Erythroblast (primary cell): ENCODE data around the gene ASH1L.

Experiments
- DNase-seq, 2 experiments: peaks; one replicate each; lab custom pipeline; 2025; lab: John Stamatoyannopoulos, UW
- GATA1 ChIP-seq: IDR thresholded peaks from 2 replicates; pipeline ENCODE4 v1.6.1; 2011; ENCODE audit warnings: low read depth, mild to moderate bottlenecking, control low read depth, low read length, moderate library complexity
- POLR2A ChIP-seq: IDR thresholded peaks from 2 replicates; pipeline ENCODE4 v1.6.1; 2011; ENCODE audit warnings: mild to moderate bottlenecking, low read length

Gene ASH1L

GRCh38 chr1:155324717-155325602 is 237.6 kb downstream of the ASH1L start:
- peak; percentile 65 to 70 for DNase-seq
- no peak for TF ChIP-seq POLR2A
- TF ChIP-seq GATA1, result no peak

- peak; percentile 92 to 94 for DNase-seq
- TF ChIP-seq POLR2A (peak; percentile 66), GATA1 (no peak)
Observed at GRCh38 chr1:155324037-155324716, 238.4 kb downstream of the ASH1L start.

- no peak for TF ChIP-seq POLR2A
- TF ChIP-seq GATA1, result no peak
- DNase-seq, result peak; percentile 90 to 94
Observed at GRCh38 chr1:155323729-155324036, 238.9 kb downstream of the ASH1L start.

- TF ChIP-seq GATA1 (no peak), POLR2A (no peak)
- DNase-seq, result peak; percentile 83 to 90
Observed at GRCh38 chr1:155322953-155323728, 239.5 kb downstream of the ASH1L start.

GRCh38 chr1:155322571-155322952 is 240.0 kb downstream of the ASH1L start:
- DNase-seq, result no peak
- TF ChIP-seq POLR2A (no peak), GATA1 (no peak)

- TF ChIP-seq GATA1 (no peak), POLR2A (no peak)
- DNase-seq, result no peak
Observed at GRCh38 chr1:155321639-155322503, 240.7 kb downstream of the ASH1L start.

GRCh38 chr1:155320661-155321617 is 241.7 kb downstream of the ASH1L start, which contains the start of gene RUSC1:
TSS of gene RUSC1 (plus strand) at chr1:155320894. CDS start at chr1:155321774, 880 bp downstream.
- peak; percentile 77 to 82 for DNase-seq
- TF ChIP-seq GATA1, result no peak
- TF ChIP-seq POLR2A, result peak; percentile 45

- no peak for DNase-seq
- no peak for TF ChIP-seq GATA1
Observed at GRCh38 chr1:155320252-155320651, 242.4 kb downstream of the ASH1L start.

GRCh38 chr1:155319536-155319935 is 243.1 kb downstream of the ASH1L start:
- no peak for TF ChIP-seq POLR2A
- TF ChIP-seq GATA1, result no peak

GRCh38 chr1:155318082-155318481 is 244.5 kb downstream of the ASH1L start:
- TF ChIP-seq GATA1 (no peak), POLR2A (no peak)

More at GRCh38 chr1:155319536-155319935, 243.1 kb downstream of the ASH1L start:
- DNase-seq, result no peak

GRCh38 chr1:155316922-155317321 is 245.7 kb downstream of the ASH1L start:
- no peak for TF ChIP-seq POLR2A
- TF ChIP-seq GATA1, result no peak

More at GRCh38 chr1:155318082-155318481, 244.5 kb downstream of the ASH1L start:
- DNase-seq, result no peak

GRCh38 chr1:155313261-155313660 is 249.3 kb downstream of the ASH1L start:
- TF ChIP-seq POLR2A, result no peak
- TF ChIP-seq GATA1, result no peak
- no peak for DNase-seq

More at GRCh38 chr1:155316922-155317321, 245.7 kb downstream of the ASH1L start:
- DNase-seq, result no peak
